GM12872 (cell line): ENCODE data around the gene SESN1.

Source experiments
- CTCF ChIP-seq: IDR thresholded peaks from 3 replicates; pipeline ENCODE4 v1.5.1; 2011; ENCODE audit warnings: low read depth, mild to moderate bottlenecking, low read length, moderate library complexity; ENCODE audit not compliant: insufficient read depth

The SESN1 gene

GRCh38 chr6:109028439-109028838, 66.2 kb downstream of the SESN1 start:
- no peak for TF ChIP-seq CTCF

GRCh38 chr6:109027964-109028363, 66.7 kb downstream of the SESN1 start:
- no peak for TF ChIP-seq CTCF

GRCh38 chr6:109025639-109026038, 69.0 kb downstream of the SESN1 start:
- TF ChIP-seq CTCF = no peak

GRCh38 chr6:109024784-109025183, 69.9 kb downstream of the SESN1 start:
- TF ChIP-seq CTCF = no peak

GRCh38 chr6:109024368-109024767, 70.3 kb downstream of the SESN1 start:
- TF ChIP-seq CTCF = no peak

- TF ChIP-seq CTCF = no peak
These were observed 71.2 kb downstream of the SESN1 start for GRCh38 chr6:109023356-109023925.

GRCh38 chr6:109021870-109022269, 72.8 kb downstream of the SESN1 start:
- no peak for TF ChIP-seq CTCF
